ENCODE results near the gene CCNB1. TPM values are rescaled to one million over a fixed set of nuclear protein-coding genes. Genes with fewer than 3 reads are reported as not detected.

The CCNB1 gene
- total RNA-seq, 4 donors from 2014 or later: 7.7 to 13.4 (median 10.9) TPM

- Histone ChIP-seq H3K9me3 (no peaks in the 10 kb centered on the region), H3K27ac (no peak overlapping the region), H3K36me3 (no peaks in the 10 kb centered on the region), H3K4me1 (no peaks in the 10 kb centered on the region), H3K27me3 (no peaks in the 10 kb centered on the region), H3K4me3 (replicated peaks in 1 of 3) (no peak overlapping the region)
- intact Hi-C loops (cut with DNase I): no loop called here
- no peak for DNase-seq
- 83 to 89% methylated on average over 2 of the region's 2 CpGs for WGBS, 2 donors
- no peak for TF ChIP-seq POLR2A (IDR thresholded peaks at IDR 0.05)
- TF ChIP-seq, protein P1, sequence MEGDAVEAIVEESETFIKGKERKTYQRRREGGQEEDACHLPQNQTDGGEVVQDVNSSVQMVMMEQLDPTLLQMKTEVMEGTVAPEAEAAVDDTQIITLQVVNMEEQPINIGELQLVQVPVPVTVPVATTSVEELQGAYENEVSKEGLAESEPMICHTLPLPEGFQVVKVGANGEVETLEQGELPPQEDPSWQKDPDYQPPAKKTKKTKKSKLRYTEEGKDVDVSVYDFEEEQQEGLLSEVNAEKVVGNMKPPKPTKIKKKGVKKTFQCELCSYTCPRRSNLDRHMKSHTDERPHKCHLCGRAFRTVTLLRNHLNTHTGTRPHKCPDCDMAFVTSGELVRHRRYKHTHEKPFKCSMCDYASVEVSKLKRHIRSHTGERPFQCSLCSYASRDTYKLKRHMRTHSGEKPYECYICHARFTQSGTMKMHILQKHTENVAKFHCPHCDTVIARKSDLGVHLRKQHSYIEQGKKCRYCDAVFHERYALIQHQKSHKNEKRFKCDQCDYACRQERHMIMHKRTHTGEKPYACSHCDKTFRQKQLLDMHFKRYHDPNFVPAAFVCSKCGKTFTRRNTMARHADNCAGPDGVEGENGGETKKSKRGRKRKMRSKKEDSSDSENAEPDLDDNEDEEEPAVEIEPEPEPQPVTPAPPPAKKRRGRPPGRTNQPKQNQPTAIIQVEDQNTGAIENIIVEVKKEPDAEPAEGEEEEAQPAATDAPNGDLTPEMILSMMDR (IDR thresholded peaks at IDR 0.05): no peak
Measured at GRCh38 chr5:69148981-69149675, 17.8 kb upstream of the CCNB1 start.

DNA sequence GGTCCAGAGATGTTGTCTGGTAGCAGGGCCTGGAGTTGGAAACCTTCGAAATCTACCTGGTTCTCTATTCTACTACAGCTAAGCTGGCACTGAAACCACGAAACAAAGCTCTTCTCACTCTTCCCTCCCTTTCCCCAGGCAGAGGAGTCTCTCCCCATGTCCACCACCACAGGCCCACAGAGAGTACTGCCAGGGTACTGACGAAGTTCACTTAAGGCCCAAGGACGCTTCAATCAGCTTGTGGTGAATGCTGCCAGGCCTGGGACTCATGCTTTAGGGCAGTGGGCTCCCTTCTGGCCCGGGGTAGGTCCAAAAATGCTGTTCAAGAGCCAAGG, 17.3 kb upstream of the CCNB1 start:
- intact Hi-C loops (cut with DNase I): loop anchor here (10.0 kb wide), 1 partner anchor 45 kb away; no protein-coding TSS in a partner anchor
- TF ChIP-seq, protein P1 (IDR thresholded peaks at IDR 0.05): no peak
- TF ChIP-seq POLR2A (IDR thresholded peaks at IDR 0.05): no peak
- no peaks in the 10 kb centered on the region for H3K4me1 ChIP-seq
- DNase-seq: no peak
- H3K27me3 ChIP-seq: no peaks in the 10 kb centered on the region
- no peaks in the 10 kb centered on the region for H3K36me3 ChIP-seq
- no peak overlapping the region for H3K4me3 ChIP-seq (replicated peaks in 1 of 3)
- 92 to 93% methylated on average over 5 of the region's 5 CpGs for WGBS, 2 donors
- no peak overlapping the region for H3K27ac ChIP-seq
- H3K9me3 ChIP-seq: no peaks in the 10 kb centered on the region

GRCh38 chr5:69152731-69153130, 14.2 kb upstream of the CCNB1 start:
- H3K27ac ChIP-seq: no peak overlapping the region
- H3K27me3 ChIP-seq: no peaks in the 10 kb centered on the region
- DNase-seq: no peak
- H3K36me3 ChIP-seq: no peaks in the 10 kb centered on the region
- 78 to 87% methylated on average over 3 of the region's 3 CpGs for WGBS, 2 donors
- no peak for TF ChIP-seq POLR2A (IDR thresholded peaks at IDR 0.05)
- TF ChIP-seq, protein P1 (IDR thresholded peaks at IDR 0.05): no peak
- no peaks in the 10 kb centered on the region for H3K4me1 ChIP-seq
- H3K4me3 ChIP-seq (replicated peaks in 1 of 3): no peak overlapping the region
- H3K9me3 ChIP-seq: no peaks in the 10 kb centered on the region
- intact Hi-C loops (cut with DNase I): loop anchor here (10.0 kb wide), 1 partner anchor 48 kb away; no protein-coding TSS in a partner anchor

DNA sequence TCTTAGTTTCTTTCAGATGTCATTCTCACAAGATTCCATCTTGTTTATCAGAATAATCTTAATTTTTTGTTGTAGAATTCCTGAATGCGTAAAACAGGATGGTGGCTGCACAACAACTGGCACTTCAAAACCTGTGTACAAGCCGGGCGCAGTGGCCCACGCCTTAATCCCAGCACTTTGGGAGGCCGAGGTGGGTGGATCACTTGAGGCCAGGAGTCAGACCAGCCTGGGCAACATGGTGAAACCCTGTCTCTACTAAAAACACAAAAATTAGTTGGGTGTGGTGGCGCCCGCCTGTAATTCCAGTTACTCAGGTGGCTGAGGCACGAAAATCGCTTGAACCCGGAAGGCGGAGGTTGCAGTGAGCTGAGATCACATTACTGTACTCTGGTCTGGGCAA, 10.5 kb upstream of the CCNB1 start:
- no peaks in the 10 kb centered on the region for H3K27me3 ChIP-seq
- H3K36me3 ChIP-seq: no peaks in the 10 kb centered on the region
- 96 to 97% methylated on average over 11 of the region's 11 CpGs for WGBS, 2 donors
- no peak overlapping the region for H3K27ac ChIP-seq
- intact Hi-C loops (cut with DNase I): loop anchor here (10.0 kb wide), 1 partner anchor 52 kb away; no protein-coding TSS in a partner anchor
- DNase-seq: no peak
- H3K4me1 ChIP-seq: no peaks in the 10 kb centered on the region
- H3K9me3 ChIP-seq: no peaks in the 10 kb centered on the region
- no peak overlapping the region for H3K4me3 ChIP-seq (replicated peaks in 1 of 3)
- TF ChIP-seq, protein P1 (IDR thresholded peaks at IDR 0.05): no peak
- TF ChIP-seq POLR2A (IDR thresholded peaks at IDR 0.05): no peak

GRCh38 chr5:69158039-69158438, 8.9 kb upstream of the CCNB1 start:
- H3K4me3 ChIP-seq (replicated peaks in 1 of 3): no peak overlapping the region
- WGBS, 2 donors: 85 to 87% methylated on average over 3 of the region's 3 CpGs
- TF ChIP-seq, protein P1 (IDR thresholded peaks at IDR 0.05): no peak
- no peak for TF ChIP-seq POLR2A (IDR thresholded peaks at IDR 0.05)
- no peak overlapping the region for H3K27ac ChIP-seq
- no peaks in the 10 kb centered on the region for H3K4me1 ChIP-seq
- intact Hi-C loops (cut with DNase I): loop anchor here (10.0 kb wide), 1 partner anchor 53 kb away; no protein-coding TSS in a partner anchor
- no peaks in the 10 kb centered on the region for H3K27me3 ChIP-seq
- no peaks in the 10 kb centered on the region for H3K9me3 ChIP-seq
- H3K36me3 ChIP-seq: no peaks in the 10 kb centered on the region
- no peak for DNase-seq
